Gastroesophageal sphincter (tissue), 3 donors: ENCODE results near the gene ACSS1.

ENCODE experiments used
- CTCF ChIP-seq, 4 experiments: fragments of 200-600 bp in 2 of 4; fragments of 450-650 bp in 2 of 4; sonication (generic) in 1 of 4; IDR thresholded peaks; one replicate each; pipeline ENCODE4 v1.5.1; 2017 to 2019; ENCODE audit warnings: antibody characterized with exemption in 4 of 4, mild to moderate bottlenecking in 2 of 4, moderate library complexity in 2 of 4
- EP300 ChIP-seq: sonication (generic); formaldehyde crosslinking; IDR thresholded peaks from one replicate; pipeline ENCODE4 v1.6.1; 2017; ENCODE audit warnings: antibody characterized with exemption, mild to moderate bottlenecking
- POLR2A ChIP-seq, 2 donors: fragments of 450-650 bp; IDR thresholded peaks; one replicate each; pipeline ENCODE4 v1.6.1; 2017; ENCODE audit warnings: antibody characterized with exemption in 2 of 2, mild to moderate bottlenecking in 2 of 2, moderate library complexity in 1 of 2
- POLR2AphosphoS5 ChIP-seq: sonication (generic); formaldehyde crosslinking; IDR thresholded peaks from one replicate; pipeline ENCODE4 v1.6.1; 2017; ENCODE audit warnings: antibody characterized with exemption

- TF ChIP-seq CTCF (IDR thresholded peaks at IDR 0.05) (no peak), EP300 (no peak), POLR2AphosphoS5 (no peak), POLR2A (IDR thresholded peaks at IDR 0.05) (no peak)
These were observed 2.0 kb downstream of the ACSS1 start for GRCh38 chr20:25055711-25056495.
